Naive B cell (primary cell): Measurements from ENCODE around the gene VWC2. TPM values are rescaled to one million over a fixed set of nuclear protein-coding genes. Genes with fewer than 3 reads are reported as not detected.
A peak's percentile ranks its signal among the peaks of the same experiment; 100 is the strongest.

ENCODE experiments used
- ATAC-seq, 2 donors: fragments of 150-1000 bp; cut with Tn5 transposase; 2 replicates each; pipeline ENCODE4 v1.10.0; 2021; ENCODE audit warnings: low read depth in 2 of 2, mild to moderate bottlenecking in 2 of 2, moderate library complexity in 2 of 2
- DNase-seq: peaks from one replicate; pipeline ENCODE4 v3.0.0; 2022
- H3K27ac Mint-ChIP-seq, 6 donors: one replicate each; pipeline ENCODE4 v1.8.0; 2020 to 2022; ENCODE audit warnings: mild to moderate bottlenecking in 6 of 6, mixed read lengths in 6 of 6, moderate library complexity in 5 of 6, inconsistent platforms in 2 of 6
- H3K27me3 Mint-ChIP-seq, 3 donors: one replicate each; pipeline ENCODE4 v1.8.0; 2021 to 2022; ENCODE audit warnings: mixed read lengths in 3 of 3, mild to moderate bottlenecking in 1 of 3
- H3K36me3 Mint-ChIP-seq, 2 donors: one replicate each; pipeline ENCODE4 v1.8.0; 2020 to 2022; ENCODE audit warnings: mixed read lengths in 2 of 2, inconsistent platforms in 1 of 2, mild to moderate bottlenecking in 1 of 2
- H3K4me1 Mint-ChIP-seq, 3 donors: one replicate each; pipeline ENCODE4 v1.8.0; 2020 to 2022; ENCODE audit warnings: mixed read lengths in 3 of 3, inconsistent platforms in 1 of 3, mild to moderate bottlenecking in 1 of 3, moderate library complexity in 1 of 3
- H3K4me3 Mint-ChIP-seq, 8 donors: one replicate each; pipeline ENCODE4 v1.8.0; 2020 to 2022; ENCODE audit warnings: mild to moderate bottlenecking in 8 of 8, mixed read lengths in 8 of 8, moderate library complexity in 8 of 8, inconsistent platforms in 2 of 8
- H3K9me3 Mint-ChIP-seq, 7 donors: one replicate each; pipeline ENCODE4 v1.8.0; 2020 to 2022; ENCODE audit warnings: mixed read lengths in 7 of 7, mild to moderate bottlenecking in 5 of 7, inconsistent platforms in 2 of 7, moderate library complexity in 1 of 7
- polyA plus RNA-seq, 6 donors: library from polyadenylated mRNA; unstranded; fragments of 300-500 nt; fragmentation: Illumina TruSeq; gene quantifications; one replicate each; pipeline ENCODE4 v1.2.3, GENCODE V29; 2021; ENCODE audit warnings: low read depth in 6 of 6

VWC2 gene
- polyA plus RNA-seq, result not detected

DNA sequence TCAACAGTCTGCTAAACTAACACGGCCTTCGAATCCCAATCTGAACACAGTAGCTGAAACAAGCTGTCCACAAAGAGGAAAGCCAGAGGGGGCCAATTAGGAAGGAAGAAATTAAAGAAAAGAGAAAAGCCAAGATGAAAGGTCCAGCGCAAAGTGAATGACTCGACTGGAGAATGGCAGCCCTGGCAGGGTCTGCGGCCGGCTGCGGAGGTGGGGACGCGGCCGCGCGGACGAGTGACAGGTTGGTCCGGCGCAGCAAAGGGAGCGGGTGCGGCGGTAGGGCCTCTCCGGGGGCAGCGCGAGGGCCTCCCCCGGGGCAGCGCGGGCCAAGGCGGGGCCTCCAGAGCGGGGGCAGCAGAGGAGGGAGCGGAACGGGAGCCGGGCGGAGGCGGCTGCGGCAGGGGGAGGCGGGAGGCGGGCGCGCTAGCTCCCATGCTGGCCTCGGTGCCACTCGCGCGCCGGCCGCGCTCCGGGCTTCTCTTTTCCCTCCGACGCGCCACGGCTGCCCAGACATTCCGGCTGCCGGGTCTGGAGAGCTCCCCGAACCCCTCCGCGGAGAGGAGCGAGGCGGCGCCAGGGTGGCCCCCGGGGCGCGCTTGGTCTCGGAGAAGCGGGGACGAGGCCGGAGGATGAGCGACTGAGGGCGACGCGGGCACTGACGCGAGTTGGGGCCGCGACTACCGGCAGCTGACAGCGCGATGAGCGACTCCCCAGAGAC is at the start of gene VWC2:
TSS of gene VWC2 (plus strand) at position 421 of the 718 bp plus-strand sequence. CDS start 1,798 bp downstream, outside the sequence.
- peaks cover 39 to 77% (median 77%) of the 10 kb centered on the region in 3 donors for H3K27me3 Mint-ChIP-seq
- H3K4me1 Mint-ChIP-seq, result peaks cover 7 to 10% (median 7%) of the 10 kb centered on the region in 3 donors
- no peak for ATAC-seq
- H3K4me3 Mint-ChIP-seq, result peak within 1 kb of the TSS in 4 of 8 donors; percentile 34 to 79 (median 62)
- DNase-seq, result no peak
- peaks cover 0 to 13% (median 4%) of the 10 kb centered on the region in 7 donors for H3K9me3 Mint-ChIP-seq
- no peak within 1 kb of the TSS for H3K27ac Mint-ChIP-seq
- peaks cover 0 to 10% of the 10 kb centered on the region in 2 donors for H3K36me3 Mint-ChIP-seq

DNA sequence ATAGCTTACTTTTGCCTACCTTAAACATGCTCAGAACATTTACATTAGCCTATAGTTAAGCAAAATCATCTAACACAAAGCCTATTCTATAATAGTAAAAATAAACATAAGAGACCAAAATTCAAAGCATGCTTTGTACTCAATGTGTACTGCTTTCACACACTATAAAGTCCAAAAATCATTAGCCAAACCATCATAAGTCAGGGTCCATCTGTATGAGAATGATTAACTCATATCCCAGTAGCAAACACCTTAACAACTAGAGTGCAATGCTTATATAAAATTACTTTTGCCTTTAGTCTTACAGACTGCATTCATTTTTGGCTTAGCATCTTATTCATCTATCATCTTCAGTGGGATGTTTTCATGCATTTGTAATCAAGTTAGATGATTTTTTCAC is 49.4 kb upstream of the VWC2 start:
- no peak for ATAC-seq
- Mint-ChIP-seq H3K4me3 (no peak overlapping the region), H3K27me3 (peaks cover 0 to 11% (median 4%) of the 10 kb centered on the region in 3 donors), H3K4me1 (no peaks in the 10 kb centered on the region), H3K27ac (no peak overlapping the region), H3K36me3 (no peaks in the 10 kb centered on the region), H3K9me3 (peaks cover 0 to 10% (median 3%) of the 10 kb centered on the region in 7 donors)
- DNase-seq, result no peak

DNA sequence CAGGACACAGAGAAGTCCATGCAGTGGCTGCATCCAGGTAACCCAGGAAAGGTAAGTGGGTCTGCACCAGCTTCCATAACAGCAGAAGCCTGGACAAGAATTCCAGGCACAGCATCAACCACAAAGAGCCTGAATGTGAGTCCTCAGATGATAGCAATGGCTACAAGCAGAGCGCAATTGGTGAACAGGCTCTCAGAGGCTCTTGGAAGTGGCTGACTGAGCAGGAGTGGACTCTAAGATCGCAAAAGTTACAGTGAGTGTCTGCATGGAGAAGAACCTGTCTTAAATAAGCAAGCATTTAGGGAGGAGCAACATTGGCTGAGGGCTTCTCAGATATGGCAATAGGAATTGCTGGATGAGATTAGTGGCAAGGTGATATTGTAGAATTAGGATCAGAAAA is 41.6 kb upstream of the VWC2 start:
- H3K4me1 Mint-ChIP-seq, result no peaks in the 10 kb centered on the region
- no peak for ATAC-seq
- H3K27ac Mint-ChIP-seq, result peak overlapping the region in 1 of 6 donors; percentile 21
- H3K4me3 Mint-ChIP-seq, result no peak overlapping the region
- no peaks in the 10 kb centered on the region for H3K36me3 Mint-ChIP-seq
- H3K9me3 Mint-ChIP-seq, result peaks cover 0 to 3% (median 0%) of the 10 kb centered on the region in 7 donors
- DNase-seq, result no peak
- peaks cover 0 to 7% (median 5%) of the 10 kb centered on the region in 3 donors for H3K27me3 Mint-ChIP-seq

DNA sequence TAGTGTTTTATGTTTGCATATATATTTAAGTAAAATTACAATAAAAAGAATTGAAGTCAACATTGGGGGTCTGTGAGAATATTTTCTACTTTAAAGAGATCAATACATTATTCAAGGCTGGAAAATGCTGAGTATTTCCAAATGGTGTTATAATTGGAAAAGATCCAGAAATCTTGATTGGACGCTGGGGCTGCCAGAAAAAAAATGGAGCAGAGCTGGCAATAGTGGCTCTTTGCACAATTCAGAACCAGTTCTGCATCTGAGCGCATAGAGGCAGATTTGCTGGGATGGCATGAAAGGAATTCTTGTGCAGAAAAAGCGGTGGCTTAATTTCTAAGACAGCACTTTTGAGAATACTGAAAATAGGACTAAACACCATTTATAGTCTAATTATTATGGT is 10.8 kb upstream of the VWC2 start:
- Mint-ChIP-seq H3K4me3 (no peak overlapping the region), H3K9me3 (peaks cover 0 to 2% (median 0%) of the 10 kb centered on the region in 7 donors), H3K27me3 (peaks cover 0 to 7% (median 0%) of the 10 kb centered on the region in 3 donors), H3K36me3 (no peaks in the 10 kb centered on the region), H3K27ac (no peak overlapping the region), H3K4me1 (peaks cover 0 to 7% (median 0%) of the 10 kb centered on the region in 3 donors)
- ATAC-seq (no peak), DNase-seq (no peak)

DNA sequence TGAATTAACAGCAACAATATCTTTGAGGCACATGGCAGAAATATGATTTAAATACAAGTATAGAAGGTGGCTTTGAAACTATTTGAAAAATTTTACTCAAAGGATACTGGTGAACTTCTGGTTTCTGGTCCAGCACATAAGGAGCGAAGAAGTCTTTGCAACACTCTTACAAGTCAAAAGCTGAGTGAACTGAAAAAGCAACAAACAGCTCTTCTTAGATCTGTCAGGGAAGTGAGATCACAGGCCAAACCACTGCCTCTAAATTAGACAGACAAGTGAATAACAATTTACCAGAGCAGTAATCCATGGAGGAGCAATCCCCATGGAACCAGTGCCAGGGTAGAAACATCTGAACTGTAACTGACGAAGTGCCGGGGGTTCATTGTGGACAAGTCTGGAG is 9.6 kb upstream of the VWC2 start:
- DNase-seq, result no peak
- H3K36me3 Mint-ChIP-seq, result no peaks in the 10 kb centered on the region
- H3K27me3 Mint-ChIP-seq, result peaks cover 4 to 7% (median 6%) of the 10 kb centered on the region in 3 donors
- no peak overlapping the region for H3K27ac Mint-ChIP-seq
- H3K4me3 Mint-ChIP-seq, result no peak overlapping the region
- ATAC-seq, result no peak
- peaks cover 0 to 3% (median 0%) of the 10 kb centered on the region in 7 donors for H3K9me3 Mint-ChIP-seq
- peaks cover 0 to 7% (median 0%) of the 10 kb centered on the region in 3 donors for H3K4me1 Mint-ChIP-seq

DNA sequence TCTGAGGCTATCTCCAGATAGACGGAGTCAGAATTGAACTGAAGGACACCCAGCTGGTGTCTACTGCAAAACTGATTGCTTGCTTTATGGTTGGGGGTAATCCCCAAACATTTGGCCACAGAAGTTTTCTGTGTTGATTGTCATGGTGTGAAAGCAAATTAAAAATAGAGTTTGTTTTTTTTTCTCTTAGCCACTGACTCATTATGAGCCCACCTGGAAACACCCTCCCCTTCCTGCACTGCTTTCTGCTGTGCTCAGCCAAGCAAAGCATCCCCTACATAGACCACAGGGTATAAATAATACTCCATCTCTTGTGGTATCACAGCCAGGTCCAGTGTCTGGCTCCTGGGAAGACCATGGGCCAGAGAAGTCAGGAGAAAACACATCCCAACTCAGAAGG is 6.5 kb upstream of the VWC2 start:
- Mint-ChIP-seq H3K27ac (no peak overlapping the region), H3K27me3 (peaks cover 14 to 38% (median 35%) of the 10 kb centered on the region in 3 donors), H3K9me3 (peaks cover 0 to 13% (median 1%) of the 10 kb centered on the region in 7 donors), H3K4me1 (peaks cover 0 to 7% (median 0%) of the 10 kb centered on the region in 3 donors), H3K36me3 (no peaks in the 10 kb centered on the region), H3K4me3 (no peak overlapping the region)
- no peak for ATAC-seq
- DNase-seq, result no peak

DNA sequence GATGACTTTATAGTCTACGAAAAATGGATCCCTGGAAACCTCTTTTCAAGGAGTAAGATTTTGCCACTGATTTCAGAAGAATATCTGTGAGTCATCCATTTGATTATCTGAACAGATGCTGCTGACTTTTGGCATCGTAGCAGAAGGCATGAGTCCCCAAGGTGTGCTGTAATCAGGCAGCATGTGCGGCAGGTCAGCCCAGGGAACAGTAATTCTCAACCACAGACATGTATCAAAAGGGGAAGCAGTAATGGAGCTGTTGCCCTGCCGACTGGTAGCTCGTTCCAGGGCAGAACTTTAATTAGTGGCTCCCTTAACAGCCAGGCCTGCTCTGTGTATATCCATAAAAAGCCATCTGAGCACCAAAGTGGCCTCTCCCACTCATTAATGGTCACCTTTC is 5.7 kb upstream of the VWC2 start:
- Mint-ChIP-seq H3K4me3 (no peak overlapping the region), H3K27ac (no peak overlapping the region), H3K9me3 (peaks cover 0 to 13% (median 1%) of the 10 kb centered on the region in 7 donors), H3K4me1 (peaks cover under 1 to 10% (median 1%) of the 10 kb centered on the region in 3 donors), H3K36me3 (peaks cover 0 to 2% of the 10 kb centered on the region in 2 donors), H3K27me3 (peaks cover 15 to 45% (median 43%) of the 10 kb centered on the region in 3 donors)
- no peak for ATAC-seq
- no peak for DNase-seq

DNA sequence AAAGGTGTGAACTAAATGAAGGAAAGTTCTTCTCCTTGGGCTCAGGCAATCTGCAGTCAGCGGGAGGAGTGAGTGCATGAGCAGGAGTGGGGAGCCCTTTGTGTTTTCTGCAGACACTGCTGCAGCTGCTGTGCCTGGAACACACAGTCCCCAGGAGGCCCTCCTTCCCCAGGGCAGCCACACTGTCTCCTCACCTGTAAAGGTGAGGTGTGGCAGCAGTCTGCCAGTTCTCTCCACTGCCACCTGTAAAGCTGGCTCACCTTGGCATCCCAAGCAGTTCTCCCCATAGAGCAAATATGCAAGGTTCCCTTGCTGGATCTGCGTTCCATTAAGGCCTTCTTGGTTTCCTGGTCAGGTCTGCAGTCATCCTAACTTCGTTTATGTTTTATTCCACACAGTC is 5.2 kb upstream of the VWC2 start:
- H3K4me1 Mint-ChIP-seq, result peaks cover 6 to 14% (median 7%) of the 10 kb centered on the region in 3 donors
- ATAC-seq, result no peak
- no peak for DNase-seq
- no peak overlapping the region for H3K27ac Mint-ChIP-seq
- no peak overlapping the region for H3K4me3 Mint-ChIP-seq
- peaks cover 0 to 13% (median 1%) of the 10 kb centered on the region in 7 donors for H3K9me3 Mint-ChIP-seq
- peaks cover 0 to 8% of the 10 kb centered on the region in 2 donors for H3K36me3 Mint-ChIP-seq
- peaks cover 20 to 51% (median 48%) of the 10 kb centered on the region in 3 donors for H3K27me3 Mint-ChIP-seq

DNA sequence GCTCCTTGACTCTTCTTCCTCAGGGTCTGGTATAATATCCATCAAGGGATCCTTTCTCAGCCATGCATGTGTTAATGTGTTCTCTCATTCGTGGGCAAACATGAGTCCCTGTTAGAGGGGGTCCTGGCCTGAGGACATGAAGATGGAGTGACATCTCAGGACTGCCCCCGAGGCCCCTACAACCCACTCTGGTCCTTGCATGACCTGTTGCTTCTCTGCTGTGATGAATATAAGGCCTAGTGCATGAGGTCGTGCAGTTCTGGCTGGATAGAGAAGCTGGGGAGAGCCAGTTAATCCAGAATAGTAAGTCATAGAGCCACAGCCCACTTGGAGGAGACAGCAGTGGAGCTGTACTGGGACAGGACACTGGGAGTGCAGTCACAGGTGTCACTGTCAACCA is 4.6 kb upstream of the VWC2 start:
- H3K4me3 Mint-ChIP-seq, result no peak overlapping the region
- no peak for ATAC-seq
- H3K27ac Mint-ChIP-seq, result no peak overlapping the region
- H3K4me1 Mint-ChIP-seq, result peaks cover 7 to 14% (median 7%) of the 10 kb centered on the region in 3 donors
- H3K36me3 Mint-ChIP-seq, result peaks cover 0 to 10% of the 10 kb centered on the region in 2 donors
- H3K9me3 Mint-ChIP-seq, result peaks cover 0 to 13% (median 1%) of the 10 kb centered on the region in 7 donors
- peaks cover 21 to 53% (median 50%) of the 10 kb centered on the region in 3 donors for H3K27me3 Mint-ChIP-seq
- DNase-seq, result no peak

DNA sequence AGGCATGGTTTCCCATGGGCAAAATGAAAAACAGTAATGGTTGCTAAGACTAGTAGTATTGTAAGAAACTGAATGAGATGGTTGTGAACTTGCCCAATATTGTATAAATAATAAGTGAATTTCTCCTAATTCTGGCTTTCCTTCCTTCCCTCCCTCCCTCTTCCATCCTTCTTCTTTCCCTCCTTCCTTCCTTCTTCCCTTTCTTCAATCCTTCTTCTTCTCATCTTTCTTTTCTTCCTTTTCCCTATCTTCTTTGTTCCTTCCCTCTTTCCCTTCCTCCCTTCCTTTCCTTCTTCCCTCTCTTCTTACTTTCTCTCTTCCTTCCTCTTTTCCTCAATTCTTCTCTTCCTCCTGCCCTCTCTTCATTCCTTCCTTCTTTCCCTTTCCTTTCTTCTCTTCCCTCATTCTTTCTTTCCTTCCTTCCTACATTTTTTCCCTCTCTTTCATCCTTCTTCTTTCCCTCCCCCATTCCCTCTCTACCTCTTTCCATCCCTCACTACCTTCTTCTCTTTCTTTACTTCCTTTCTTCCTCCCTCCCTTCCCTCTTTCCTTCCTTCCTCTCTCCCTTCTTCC is 4.1 kb upstream of the VWC2 start:
- Mint-ChIP-seq H3K27ac (no peak overlapping the region), H3K27me3 (peaks cover 21 to 55% (median 53%) of the 10 kb centered on the region in 3 donors), H3K9me3 (peaks cover 0 to 13% (median 1%) of the 10 kb centered on the region in 7 donors), H3K4me3 (no peak overlapping the region), H3K36me3 (peaks cover 0 to 10% of the 10 kb centered on the region in 2 donors), H3K4me1 (peaks cover 7 to 14% (median 7%) of the 10 kb centered on the region in 3 donors)
- no peak for DNase-seq
- no peak for ATAC-seq

DNA sequence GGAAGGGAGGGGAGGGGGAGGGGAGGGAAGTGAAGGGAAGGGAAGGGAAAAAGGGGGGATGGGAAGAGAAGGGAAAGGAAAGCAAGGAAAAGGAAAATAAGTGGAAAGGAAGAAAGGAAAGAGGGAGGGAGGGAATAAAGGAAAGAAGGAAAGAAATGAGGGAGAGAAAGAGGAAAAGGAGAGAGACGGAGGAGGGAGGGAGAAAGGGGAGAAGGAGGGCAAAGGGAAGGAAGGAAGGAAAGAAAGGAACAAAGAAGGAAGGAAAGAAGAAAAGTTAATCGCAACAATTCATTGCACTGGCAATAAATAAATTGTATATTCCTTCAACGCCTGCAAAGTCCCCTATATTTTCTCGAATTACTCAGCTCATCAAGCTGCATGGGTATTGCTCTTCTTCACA is 2.6 kb upstream of the VWC2 start:
- no peak for ATAC-seq
- Mint-ChIP-seq H3K27me3 (peaks cover 21 to 66% (median 61%) of the 10 kb centered on the region in 3 donors), H3K36me3 (peaks cover 0 to 10% of the 10 kb centered on the region in 2 donors), H3K4me3 (no peak overlapping the region), H3K4me1 (peaks cover 7 to 17% (median 7%) of the 10 kb centered on the region in 3 donors), H3K27ac (peak overlapping the region in 1 of 6 donors; percentile 69), H3K9me3 (peaks cover 0 to 13% (median 1%) of the 10 kb centered on the region in 7 donors)
- DNase-seq, result no peak

DNA sequence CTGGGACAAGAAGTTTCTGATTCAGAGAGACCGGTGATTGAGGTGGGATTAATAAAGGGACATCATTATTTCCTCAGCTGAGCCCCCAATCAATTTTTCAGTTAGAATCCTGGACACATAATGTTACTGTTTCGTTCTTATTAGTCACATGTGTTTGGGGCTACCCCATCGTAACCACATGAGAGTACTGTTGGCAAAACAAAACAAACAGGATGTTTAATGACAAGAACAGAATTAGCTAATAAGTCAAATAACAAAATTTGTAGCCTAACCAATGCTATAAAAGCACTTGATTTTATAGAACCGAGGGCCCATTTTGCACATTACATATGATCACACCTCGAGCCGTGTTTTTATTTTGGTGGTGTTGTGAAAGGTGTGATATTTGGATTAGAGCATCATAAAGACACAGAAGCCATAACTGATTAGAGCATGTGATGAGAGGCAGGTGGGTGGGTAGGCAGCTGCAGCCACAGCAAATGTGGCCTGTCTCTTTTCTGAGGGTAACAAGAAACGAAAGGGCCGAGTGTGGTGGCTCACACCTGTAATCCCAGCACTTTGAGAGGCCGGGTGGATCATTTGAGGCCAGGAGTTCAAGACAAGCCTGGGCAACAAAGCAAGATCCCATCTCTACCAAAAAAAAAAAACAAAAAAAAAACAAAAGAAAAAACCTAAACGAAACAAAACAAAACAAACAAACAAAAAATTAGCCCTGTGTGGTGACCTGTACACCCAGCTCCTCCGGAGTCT is 1.8 kb upstream of the VWC2 start:
- Mint-ChIP-seq H3K36me3 (peaks cover 0 to 10% of the 10 kb centered on the region in 2 donors), H3K4me3 (no peak overlapping the region), H3K27me3 (peaks cover 26 to 69% (median 66%) of the 10 kb centered on the region in 3 donors), H3K4me1 (peaks cover 7 to 16% (median 7%) of the 10 kb centered on the region in 3 donors), H3K27ac (peak overlapping the region in 1 of 6 donors; percentile 69), H3K9me3 (peaks cover 0 to 13% (median 2%) of the 10 kb centered on the region in 7 donors)
- DNase-seq, result no peak
- ATAC-seq, result no peak

DNA sequence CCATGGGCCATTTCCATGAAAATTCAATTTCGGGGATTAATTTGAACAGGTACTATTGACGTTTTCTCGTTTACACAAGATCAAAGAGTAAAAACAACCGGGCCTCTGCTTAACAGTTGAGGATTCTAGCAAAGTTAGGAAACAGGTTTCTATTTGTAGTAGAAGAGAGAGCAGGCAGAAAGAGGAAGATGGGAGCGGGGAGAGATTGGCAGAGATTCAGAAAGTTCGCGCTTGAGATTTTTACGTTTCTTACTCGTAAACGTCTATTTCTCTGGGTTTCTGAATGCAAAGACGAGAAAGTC is 571 bp upstream of the VWC2 start:
- H3K27ac Mint-ChIP-seq, result no peak overlapping the region
- peaks cover 37 to 76% (median 76%) of the 10 kb centered on the region in 3 donors for H3K27me3 Mint-ChIP-seq

More for the DNA sequence above, 571 bp upstream of the VWC2 start:
- no peak for ATAC-seq
- peaks cover 0 to 13% (median 4%) of the 10 kb centered on the region in 7 donors for H3K9me3 Mint-ChIP-seq
- peaks cover 7 to 10% (median 7%) of the 10 kb centered on the region in 3 donors for H3K4me1 Mint-ChIP-seq
- H3K36me3 Mint-ChIP-seq, result peaks cover 0 to 10% of the 10 kb centered on the region in 2 donors
- DNase-seq, result no peak
- peak overlapping the region in 4 of 8 donors; percentile 34 to 79 (median 62) for H3K4me3 Mint-ChIP-seq
